Stimulated activated CD8-positive, alpha-beta memory T cell treated with anti-CD3 and anti-CD28 coated beads, Interleukin-12 subunit alpha, Interleukin-12 subunit beta, amount 100 ng/mL, for 1 hour (primary cell): ENCODE measurements around the gene CAMK1G.

Source experiments
- DNase-seq: peaks from one replicate; pipeline ENCODE4 v3.0.0-alpha.2; 2020; ENCODE audit warnings: low read depth

CAMK1G gene

DNA sequence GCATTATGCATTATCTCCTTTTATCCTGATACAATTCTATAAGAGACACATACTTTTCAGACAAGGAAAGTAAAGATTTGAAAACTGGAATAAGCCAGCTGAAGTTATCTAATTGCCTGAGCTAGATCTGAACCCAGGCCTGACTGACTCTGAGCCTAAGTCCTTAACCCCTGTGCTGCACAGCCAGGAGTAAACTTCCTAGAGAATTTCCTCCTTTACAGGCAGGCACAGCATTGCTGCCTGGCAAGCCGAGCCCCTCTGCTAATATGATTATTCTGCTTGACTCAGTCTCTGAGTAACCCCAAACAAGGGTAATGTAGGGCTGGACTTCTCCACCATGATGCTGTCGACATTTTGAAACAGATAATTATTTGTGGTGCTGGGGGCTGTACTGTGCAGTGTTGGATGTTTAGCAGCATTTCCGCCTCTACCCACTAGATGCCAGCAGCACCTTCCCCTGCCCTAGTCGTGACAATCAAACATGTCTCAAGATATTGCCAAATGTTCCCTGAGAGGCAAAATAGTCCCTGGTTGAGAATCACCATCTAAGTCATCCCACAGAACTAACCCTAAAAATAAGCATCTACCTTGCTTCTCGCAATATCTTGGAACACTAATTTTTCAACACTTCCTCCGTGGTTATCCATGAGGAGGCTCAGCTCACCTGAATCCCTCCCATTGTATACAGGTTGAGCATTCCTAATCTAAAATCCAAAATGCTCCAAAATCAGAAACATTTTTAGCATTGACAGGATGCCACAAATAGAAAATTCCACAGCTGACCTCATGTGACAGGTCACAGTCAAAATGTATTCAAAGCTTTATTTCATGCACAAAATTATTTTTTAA lies 18.5 kb downstream of the CAMK1G start:
- no peak for DNase-seq

DNA sequence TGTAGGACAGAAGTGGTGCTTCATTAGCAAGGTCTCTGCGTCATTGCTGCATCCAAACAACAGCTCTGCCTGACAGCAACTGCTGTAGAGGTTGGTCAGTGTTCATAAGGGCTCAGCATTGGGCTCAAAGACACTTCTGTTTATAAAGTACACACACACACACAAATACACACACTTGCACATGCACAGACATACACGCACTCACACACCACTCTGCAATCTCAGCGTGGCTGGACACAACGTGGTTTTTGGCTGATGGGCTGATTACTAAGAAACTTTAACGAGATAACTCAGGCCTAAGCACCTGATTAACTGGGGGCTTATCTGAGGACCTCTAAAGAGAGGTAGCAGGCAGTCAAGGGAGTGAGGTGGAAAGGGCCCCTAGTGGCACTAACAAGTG lies 20.4 kb downstream of the CAMK1G start:
- DNase-seq, result no peak

DNA sequence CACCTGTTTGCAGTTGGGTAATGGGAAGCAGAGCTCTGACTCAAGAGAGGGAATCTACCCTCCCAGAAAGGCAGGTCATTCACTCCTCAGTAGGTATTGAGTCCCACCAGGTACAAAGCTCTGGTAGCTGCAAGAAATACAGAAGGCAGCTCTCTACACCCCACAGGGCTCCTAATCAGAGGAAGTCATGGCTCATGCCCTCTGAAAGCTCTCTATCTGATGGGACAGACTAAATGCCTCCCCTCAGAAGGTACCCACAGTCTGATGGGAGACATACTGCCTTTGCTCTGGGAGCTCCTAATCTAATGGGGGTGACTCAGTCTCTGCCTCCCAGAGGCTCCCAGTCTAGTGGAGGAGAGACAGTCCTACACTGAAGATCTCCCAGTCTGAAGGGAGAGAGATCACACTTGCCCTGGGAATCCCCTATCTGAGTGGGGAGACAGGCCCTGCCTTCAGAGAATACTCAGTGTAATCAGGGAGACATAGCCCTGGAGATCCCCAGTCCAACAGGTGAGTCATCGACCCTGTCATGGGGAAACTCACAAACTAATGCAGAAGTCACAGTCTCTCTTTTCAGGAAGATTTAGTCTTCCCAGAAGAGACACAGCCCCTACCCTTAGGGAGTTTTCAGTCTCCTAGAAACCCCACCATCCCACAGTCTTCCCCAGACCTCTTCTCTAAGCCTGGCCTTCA lies 23.7 kb downstream of the CAMK1G start:
- DNase-seq, result no peak

DNA sequence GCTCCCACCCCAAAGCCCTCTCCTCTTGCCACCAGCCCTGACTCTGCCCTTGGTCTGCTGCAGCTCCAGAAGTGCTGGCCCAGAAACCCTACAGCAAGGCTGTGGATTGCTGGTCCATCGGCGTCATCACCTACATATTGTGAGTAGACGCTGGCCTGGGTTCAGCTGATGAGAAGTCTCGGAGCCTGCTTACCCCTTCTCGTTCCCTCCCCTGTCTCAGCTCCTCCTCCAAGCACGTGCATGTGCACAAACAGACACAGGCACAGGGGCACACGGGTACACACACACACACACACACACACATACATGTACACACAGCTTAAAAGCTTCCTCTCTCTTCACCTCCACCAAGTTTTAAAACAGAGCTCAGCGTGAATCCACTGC lies 24.3 kb downstream of the CAMK1G start:
- no peak for DNase-seq

DNA sequence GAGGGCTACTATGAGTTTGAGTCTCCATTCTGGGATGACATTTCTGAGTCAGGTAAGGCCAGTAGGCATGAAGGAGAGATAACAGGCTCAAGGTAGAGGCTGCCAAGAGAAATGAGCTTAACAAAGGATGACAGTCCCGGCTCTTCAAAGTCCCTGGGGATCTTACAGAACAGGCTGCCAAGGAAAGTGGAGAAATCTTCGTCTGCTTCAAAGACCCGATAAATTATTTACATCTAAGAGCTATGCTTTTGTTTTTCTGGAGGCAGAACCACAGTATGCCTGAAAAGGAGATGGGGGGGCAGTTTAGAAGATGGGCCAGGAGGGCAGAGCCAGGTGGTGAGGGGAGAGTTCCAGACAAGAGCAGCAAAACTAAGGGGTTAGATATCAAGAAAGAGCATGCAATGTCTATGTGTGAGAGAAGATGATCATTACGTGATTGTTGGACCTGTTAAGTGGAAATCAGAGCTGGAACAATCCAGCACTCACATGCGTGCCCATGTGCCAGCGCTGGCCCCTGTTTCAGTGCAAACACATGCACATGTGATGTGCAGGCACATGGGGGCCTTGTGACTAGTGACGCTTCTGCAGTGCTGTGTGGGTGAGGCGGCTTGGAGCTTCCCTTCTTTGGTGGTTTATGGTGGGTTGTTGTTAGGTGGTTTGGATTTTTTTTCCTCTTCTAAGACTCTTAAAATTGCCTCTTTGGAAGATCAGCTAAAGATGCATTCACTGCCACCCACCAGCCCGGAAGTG lies 25.7 kb downstream of the CAMK1G start:
- DNase-seq, result no peak

DNA sequence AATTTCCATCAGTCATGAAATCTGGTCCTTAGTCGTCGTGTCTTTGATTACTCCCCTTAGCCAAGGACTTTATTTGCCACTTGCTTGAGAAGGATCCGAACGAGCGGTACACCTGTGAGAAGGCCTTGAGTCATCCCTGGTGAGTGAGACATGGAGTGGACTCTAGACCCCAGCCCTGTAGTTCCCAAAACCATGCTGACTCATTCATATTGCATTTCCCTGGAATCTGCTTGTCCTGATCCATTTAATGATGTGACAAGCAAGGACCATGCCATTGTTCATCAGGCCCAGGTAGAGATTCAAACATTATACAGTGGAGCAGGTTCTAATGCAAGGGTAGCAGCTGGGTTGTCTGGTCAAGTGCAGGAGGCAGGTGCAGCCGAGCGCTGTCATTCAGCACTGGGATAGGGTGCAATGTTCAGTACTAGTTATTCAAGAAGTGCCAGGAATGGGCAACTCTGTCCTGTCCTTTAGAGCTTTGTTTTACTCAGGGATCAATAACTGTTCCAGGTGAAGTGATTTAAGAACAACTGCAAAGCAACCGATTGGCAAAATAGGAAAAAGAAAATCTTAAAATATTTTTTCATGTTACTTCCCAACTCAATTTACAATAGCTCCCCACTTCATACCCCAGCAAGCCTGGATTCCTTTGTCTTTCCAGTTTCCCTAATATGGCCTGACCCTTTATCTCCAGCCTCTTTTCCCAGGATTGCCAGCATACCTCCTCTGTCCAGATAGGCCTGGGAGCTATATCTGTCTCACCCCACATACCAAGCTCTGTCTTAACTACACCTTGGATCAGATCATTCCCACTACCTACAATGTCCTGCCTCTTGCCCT lies 26.5 kb downstream of the CAMK1G start:
- no peak for DNase-seq

DNA sequence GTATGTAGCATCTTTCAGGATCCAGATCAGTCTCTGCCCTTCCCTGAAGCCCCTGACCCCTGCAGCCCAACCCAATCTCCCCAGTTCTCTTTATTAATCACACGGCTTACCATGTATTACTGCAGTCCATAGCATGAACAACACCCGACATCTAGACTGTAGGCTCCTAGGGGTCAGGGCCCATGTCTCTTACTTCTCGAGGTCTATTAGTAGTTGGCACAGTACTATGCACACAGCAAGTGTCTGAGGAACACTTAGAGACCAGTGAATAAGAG lies 27.1 kb downstream of the CAMK1G start:
- no peak for DNase-seq

DNA sequence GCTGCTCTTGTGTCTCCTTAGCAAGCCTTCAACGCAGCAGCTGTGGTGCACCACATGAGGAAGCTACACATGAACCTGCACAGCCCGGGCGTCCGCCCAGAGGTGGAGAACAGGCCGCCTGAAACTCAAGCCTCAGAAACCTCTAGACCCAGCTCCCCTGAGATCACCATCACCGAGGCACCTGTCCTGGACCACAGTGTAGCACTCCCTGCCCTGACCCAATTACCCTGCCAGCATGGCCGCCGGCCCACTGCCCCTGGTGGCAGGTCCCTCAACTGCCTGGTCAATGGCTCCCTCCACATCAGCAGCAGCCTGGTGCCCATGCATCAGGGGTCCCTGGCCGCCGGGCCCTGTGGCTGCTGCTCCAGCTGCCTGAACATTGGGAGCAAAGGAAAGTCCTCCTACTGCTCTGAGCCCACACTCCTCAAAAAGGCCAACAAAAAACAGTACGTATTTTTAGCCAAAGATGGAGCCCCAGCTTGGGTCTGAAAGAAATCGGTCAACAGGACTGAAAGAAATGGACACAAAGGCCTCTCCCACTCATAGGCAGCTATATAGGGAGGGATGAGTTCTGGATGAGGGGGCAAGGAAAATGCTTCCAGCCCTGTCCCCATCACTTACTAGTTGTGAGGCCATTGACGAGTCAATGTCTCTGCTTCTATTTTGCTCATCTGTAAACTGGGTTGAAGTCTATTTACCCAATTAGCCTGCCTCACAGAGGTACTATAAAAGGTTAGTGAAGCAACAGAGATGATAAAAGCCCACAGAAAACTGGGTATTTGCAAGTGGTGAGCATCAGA lies 28.5 kb downstream of the CAMK1G start:
- DNase-seq, result no peak

DNA sequence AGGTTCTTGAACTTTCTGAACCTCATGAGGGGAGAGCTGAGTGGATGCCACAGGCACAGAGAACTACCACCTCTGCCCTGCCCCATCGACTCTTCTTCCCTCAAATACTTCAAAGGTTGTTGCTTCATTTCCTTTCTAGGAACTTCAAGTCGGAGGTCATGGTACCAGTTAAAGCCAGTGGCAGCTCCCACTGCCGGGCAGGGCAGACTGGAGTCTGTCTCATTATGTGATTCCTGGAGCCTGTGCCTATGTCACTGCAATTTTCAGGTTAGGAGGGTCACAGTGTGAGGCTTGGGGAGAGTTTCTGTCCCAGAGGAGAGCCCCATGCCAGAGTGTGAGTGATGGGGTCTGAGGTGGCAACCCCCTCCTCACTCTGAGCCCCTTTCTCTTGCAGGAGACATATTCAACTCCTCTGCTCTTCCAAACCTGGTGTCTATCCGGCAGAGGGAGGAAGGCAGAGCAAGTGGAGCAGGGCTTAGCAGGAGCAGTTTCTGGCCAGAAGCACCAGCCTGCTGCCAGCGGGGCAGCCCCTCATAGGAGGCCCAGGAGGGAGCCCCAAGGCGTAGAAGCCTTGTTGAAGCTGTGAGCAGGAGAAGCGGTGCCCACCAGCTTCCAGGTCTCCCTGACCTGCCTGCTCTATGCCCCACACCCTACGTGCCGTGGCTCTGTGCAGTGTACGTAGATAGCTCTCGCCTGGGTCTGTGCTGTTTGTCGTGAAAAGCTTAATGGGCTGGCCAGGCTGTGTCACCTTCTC lies 29.3 kb downstream of the CAMK1G start:
- DNase-seq, result no peak

DNA sequence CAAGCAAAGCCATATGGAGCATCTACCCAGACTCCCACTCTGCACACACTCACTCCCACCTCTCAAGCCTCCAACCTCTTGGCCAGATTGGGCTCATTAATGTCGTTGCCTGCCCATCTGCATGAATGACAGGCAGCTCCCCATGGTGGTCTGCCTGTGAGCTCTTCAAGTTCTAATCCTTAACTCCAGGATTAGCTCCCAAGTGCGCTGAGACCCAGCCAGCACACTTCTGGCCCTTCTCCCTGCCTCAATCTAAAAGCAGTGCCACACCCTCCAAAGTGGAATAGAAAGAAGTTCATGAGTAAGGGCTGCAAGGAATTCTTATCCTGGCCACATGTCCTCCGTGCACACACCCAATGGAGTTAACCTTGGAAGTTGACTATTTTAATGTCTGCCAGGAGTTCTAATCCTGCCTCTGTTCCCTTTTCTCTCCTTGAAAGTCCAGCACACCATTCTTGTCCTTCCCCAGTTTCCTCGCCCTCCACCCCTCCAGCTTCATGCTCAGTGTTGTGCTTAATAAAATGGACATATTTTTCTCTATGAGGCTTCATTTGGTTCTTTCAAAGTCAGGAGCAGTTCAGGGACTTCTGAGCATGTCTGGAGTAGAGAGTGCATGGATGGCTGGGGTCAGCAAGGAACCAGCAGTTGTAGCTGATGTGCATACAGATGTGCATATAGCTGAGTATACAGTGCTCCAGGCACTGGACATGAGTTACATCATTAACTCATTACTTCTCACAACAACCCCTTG lies 30.1 kb downstream of the CAMK1G start:
- DNase-seq, result no peak

DNA sequence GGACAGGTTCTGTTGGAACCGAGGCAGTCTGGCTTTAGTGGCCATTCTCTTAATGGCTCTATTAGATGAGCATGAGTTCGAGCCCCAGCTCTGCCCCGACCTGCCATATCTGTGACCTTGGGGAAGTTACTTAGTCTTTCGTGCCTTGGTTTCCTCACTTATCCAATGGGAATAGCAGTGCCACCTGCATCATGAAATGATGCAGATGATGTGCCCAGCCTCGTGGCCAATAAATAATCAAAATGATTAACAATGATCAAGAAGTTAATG lies 30.6 kb downstream of the CAMK1G start:
- no peak for DNase-seq

DNA sequence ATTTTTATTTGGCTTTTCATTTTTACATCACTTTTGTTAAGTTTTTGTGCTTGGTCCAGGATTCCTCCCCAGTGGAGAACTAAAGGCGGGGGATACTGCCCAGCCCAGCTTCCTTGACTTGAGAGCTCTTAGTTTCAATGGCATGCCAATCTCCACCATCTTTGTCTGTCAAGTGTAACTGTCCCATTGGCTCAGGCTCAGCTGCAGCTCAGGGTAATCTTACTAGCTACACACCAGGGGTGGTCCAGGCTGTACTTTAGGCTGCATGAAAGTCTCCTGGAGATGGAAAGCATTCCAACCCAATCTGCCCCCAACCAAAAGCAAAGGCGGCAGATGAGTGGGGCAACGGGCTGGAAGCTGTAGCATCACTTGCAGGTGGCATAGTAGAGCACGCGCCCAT lies 31.4 kb downstream of the CAMK1G start:
- no peak for DNase-seq

DNA sequence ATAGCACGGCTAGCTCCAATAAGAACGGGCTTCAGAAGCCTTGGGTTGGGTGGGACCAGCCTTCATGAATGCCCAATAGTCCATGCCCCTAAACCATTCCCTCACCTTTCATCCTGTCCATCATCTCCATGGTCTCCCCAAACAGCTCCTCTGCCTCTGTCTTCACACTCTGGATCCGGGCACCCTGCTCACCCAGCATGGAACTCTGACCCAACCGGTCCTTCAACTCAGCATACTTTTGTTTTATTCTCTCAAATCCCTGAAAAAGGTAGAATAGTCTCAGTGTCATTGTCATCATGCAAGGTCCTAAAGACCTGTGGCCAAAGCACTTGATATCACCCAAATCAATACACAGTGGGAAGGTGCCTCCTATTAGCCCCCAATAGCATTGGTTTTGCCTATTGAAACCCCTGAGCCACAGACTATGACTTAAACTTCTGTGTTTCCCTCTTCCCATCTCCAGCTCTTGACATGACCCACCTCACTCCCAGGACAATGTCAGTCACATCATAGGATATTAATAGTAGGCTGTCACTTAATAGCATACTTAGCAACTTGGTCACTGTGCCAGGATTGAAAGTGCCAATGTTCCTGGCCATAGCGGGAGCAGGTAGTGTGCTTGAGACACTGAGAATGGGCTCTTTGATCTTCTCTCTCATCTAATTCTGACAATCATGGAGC lies 33.0 kb downstream of the CAMK1G start:
- DNase-seq, result no peak

DNA sequence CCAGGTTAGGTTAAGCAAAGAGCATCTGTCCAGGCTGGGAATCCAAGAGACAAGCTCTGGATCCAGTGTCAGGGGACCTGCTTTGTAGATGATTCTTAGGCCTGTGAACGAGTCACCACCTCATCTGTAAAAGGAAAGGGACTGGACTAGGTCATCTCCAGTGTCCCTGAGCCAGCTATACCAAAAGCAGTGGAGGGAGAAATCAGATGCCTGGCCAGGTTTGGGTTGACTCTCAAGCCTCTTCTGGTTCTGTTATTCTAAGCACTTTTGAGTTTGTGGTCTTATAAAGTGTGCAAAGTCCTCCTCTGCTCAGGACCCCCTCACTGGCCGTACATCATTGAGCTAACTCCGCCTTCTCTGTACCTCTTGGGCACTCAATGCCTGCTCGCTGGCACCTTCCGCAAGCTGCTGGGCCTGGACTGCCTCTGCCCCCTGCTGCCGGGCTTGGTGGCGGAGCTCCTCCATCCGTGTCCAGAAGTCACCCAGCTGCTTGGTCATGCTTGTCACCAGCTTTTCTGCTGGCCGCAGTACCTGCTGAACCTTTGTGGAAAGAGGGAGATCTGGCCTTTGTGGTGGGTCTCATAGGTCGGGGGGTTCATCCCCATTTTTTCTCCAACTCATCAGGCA lies 33.6 kb downstream of the CAMK1G start:
- no peak for DNase-seq

DNA sequence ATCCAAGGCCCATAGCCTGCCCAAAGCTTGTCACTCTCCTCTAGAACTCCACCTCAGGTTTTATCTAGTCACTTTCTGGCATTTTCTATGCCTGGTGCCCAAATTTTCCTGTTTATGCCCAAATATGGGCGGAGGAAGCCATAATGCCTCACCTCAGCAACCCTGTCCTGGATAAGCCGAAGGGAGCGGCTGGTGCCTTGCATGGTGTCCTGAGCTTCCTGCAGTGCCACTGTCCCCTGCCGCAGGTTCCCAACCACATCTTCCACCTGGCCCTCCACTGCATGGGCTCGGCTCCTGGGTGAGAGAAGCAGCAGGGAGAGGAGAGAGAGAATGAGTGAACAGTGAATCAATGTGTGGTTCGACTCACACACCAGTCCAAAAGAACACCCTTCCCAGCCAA lies 34.2 kb downstream of the CAMK1G start:
- DNase-seq, result no peak

DNA sequence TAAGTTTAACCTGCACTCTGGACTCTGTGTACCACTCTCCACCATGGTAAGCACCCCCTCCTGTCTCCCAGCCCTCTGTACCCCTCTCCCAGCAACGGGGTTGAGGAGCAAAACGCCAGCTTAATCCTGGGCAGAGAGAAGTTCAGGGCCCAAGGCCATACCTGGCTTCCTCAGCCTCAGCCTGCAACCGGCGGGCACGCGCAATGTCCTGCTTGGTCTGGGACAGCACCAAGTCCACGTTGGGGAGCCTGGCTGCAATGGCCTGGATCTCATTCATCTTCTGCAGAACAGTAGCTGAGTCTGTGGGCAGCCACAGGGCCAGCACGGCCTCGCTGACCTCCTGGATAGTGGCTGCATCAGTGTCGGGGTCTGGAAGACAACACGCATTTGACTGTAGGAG lies 34.8 kb downstream of the CAMK1G start:
- no peak for DNase-seq

DNA sequence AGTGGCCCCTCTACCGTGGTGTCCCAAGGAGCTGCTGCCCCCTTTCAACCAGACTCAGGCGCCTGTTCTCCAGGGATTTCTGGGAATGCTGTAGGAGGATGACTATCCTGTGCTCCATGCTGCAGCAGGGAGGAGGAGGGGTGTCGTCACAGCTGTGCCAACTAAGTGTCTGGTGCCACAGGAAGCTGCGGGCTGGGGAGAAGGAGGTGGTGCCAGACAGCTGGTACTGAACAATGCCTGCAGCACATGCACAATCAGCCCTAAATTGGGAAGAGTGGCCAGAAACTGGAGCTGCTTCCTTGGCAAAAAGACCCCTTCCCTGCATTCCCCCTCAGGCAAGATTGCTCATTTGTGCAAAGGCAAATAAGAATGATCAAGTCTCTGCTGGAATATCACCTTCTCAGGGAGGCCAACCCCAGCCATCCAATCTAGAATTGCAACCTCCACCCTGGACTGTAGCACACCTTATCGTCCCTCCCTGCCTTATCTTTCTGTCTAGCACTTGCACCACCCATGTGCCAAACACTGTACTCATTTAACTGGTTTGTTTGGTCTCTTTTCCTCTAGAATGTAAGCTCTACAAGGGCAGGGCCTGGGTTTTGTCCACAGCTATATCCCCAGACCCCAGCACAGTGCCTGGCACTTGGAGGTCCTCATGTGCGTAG lies 35.4 kb downstream of the CAMK1G start:
- DNase-seq, result no peak

DNA sequence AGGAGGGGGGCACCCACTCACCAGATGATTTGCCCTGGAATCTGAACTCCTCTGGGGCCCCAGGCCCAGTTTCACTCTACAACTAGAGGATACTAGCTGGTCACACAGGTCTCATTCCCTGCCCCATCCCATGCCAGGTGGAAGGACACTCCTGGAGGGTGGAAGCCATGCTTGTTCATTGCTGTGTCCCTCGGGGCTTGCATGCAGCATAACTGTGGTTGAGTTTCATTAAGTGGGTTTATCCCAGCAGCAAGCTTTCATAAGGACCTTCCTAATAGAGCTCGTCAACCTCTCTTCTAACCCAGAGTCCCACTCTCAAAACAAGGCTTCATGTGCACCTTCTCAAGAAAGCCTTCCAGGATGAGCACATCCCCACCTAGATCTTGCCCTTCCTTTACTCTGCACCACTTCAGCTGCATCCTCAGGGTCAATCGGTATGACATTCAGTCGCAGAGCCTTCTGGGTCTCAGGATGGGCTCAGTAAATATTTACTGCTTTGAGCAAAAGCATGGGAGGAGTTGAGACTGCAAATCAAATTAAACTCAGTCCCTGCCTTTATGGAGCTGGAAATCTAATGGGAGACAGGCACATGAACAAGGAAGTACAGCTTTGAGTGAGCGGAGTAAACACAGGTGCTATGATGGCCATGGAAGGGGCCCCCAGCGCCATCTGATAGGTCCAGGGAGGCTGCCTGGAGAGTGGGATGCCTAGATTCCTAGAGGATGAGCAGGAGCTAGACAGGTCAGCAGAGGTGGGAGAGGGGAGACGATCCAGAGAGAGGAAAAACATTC lies 36.4 kb downstream of the CAMK1G start:
- DNase-seq, result no peak
